Thyroid gland (tissue), 4 donors: ENCODE measurements around the gene GLYATL2.

Experiments used
- POLR2A ChIP-seq, 2 donors: fragments of 450-650 bp; IDR thresholded peaks; one replicate each; pipeline ENCODE4 v1.6.1; 2017; ENCODE audit warnings: antibody characterized with exemption in 2 of 2, mild to moderate bottlenecking in 2 of 2, moderate library complexity in 1 of 2
- TF ChIP-seq, protein P1 (sequence below), 6 experiments: fragments of 200-600 bp in 3 of 6; fragments of 450-650 bp in 3 of 6; sonication (generic) in 3 of 6; IDR thresholded peaks; one replicate each; pipeline ENCODE4 v1.5.1; 2016 to 2019; ENCODE audit warnings: antibody characterized with exemption in 6 of 6, mild to moderate bottlenecking in 2 of 6, inconsistent platforms in 1 of 6, moderate library complexity in 1 of 6

DNA sequence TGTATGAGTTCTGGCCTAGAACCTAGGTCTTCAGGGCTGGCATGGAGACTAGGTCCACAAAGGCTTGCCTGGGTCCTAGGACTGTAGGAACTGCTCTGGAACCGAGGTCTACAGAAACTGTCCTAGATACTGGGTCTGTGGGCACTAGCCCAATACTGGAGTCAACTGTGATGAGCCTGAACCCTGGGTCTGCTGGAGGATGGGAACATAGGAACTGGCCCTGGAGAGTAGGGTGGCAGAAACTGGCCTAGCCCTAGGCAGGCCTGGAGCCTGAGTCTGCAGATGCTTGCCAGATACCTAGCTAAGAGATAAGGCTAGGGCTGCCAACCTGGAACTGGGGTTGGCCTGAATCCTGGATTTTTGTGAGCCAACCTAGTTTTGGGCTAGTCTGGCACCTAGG is 19.2 kb upstream of the GLYATL2 start:
- TF ChIP-seq, protein P1, sequence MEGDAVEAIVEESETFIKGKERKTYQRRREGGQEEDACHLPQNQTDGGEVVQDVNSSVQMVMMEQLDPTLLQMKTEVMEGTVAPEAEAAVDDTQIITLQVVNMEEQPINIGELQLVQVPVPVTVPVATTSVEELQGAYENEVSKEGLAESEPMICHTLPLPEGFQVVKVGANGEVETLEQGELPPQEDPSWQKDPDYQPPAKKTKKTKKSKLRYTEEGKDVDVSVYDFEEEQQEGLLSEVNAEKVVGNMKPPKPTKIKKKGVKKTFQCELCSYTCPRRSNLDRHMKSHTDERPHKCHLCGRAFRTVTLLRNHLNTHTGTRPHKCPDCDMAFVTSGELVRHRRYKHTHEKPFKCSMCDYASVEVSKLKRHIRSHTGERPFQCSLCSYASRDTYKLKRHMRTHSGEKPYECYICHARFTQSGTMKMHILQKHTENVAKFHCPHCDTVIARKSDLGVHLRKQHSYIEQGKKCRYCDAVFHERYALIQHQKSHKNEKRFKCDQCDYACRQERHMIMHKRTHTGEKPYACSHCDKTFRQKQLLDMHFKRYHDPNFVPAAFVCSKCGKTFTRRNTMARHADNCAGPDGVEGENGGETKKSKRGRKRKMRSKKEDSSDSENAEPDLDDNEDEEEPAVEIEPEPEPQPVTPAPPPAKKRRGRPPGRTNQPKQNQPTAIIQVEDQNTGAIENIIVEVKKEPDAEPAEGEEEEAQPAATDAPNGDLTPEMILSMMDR (IDR thresholded peaks at IDR 0.05), result no peak
- no peak for TF ChIP-seq POLR2A (IDR thresholded peaks at IDR 0.05)
